HG02571 (cell line): ENCODE results near the gene GPS1.

Experiments
- ATAC-seq: cut with Tn5 transposase; IDR thresholded peaks from one replicate; pipeline ENCODE4 v1.9.1; 2021; ENCODE audit warnings: mild to moderate bottlenecking, moderate library complexity; ENCODE audit not compliant: unreplicated experiment

Gene GPS1

DNA sequence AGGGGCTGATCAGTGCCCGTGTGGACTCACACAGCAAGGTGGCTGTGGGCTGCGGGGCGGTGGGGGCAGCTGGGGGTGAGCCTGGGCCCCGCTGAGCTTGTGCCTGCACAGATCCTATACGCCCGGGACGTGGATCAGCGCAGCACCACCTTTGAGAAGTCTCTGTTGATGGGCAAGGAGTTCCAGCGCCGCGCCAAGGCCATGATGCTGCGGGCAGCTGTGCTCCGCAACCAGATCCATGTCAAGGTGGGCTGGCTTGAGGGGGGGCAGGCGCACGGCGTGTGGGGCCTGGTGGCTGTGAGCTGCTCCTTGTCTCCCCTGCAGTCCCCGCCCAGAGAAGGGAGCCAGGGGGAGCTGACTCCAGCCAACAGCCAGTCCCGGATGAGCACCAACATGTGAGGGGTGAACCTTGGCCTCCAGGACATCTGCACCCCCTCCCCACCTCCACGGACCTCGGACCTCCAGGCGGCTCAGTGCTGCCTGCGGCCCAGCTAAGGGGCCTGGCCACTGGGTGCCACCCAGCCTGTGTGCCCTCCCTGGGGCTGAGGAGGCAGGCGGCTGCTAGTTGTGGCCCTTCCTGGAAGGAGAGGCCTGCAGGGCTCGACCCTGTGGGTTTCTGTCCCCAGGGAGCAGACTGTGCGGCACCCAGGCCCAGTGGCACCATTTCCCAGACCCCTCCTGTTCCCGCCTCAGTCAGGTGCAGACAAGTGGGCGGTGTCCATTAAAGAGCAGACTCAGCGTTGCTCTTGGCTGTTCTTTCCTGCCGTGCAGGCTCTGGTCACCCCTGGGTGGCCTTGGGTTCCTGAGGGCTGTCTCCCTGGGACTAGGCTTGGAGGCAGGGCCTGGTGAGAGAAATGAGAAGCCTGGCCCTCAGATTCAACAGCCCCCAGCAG is 5.3 kb downstream of the GPS1 start:
- no peak for ATAC-seq

DNA sequence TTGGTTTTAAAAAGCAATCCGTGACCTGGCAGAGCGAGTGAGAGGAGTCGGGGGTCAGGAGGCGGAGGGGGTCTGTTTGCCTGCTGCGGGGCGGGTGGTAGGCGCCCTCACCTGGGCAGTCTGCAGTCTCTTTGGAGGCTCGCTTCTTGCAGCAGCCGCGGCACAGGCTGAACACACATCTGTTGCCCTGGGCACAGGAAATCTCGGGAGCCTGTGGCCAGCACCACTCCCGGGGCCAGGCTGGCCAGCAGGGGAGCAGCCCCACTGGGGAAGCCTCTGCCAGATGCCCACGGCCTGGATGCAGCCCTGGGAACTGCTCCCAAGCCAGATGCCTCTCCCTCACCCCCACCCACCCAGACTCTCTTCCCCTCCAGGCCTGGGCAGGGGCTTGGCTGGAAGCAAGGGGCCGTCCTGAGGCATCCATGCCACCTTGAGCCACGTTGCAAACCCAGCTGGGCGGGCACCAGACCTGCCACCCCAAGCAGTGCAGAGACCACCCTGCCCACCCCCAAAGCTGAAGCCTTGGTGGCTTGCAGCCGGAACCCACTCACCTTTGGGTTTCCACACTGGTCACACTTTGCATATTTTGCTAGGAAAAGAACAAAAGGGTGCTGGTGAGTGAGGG is 6.6 kb downstream of the GPS1 start:
- ATAC-seq = no peak

DNA sequence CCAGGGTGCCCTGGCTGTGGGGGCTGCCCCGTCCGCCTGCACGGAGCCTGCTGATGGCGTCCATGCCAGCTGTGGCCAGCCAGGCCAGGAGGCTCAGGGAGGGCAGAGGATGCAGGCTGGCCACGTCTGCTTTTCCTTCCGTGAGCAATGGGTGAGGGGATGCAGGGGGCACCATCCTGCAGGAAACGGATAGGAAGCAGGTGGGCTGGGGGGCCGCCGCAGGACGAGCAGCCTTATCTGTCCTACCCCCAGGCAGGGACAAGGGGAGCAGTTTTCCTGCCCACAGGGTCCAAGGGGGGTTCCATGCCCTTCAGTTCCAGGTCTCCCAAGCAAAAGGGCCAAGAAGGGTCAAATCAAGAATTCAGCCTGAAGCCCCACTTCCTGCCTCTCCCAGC is 7.2 kb downstream of the GPS1 start:
- ATAC-seq = no peak

DNA sequence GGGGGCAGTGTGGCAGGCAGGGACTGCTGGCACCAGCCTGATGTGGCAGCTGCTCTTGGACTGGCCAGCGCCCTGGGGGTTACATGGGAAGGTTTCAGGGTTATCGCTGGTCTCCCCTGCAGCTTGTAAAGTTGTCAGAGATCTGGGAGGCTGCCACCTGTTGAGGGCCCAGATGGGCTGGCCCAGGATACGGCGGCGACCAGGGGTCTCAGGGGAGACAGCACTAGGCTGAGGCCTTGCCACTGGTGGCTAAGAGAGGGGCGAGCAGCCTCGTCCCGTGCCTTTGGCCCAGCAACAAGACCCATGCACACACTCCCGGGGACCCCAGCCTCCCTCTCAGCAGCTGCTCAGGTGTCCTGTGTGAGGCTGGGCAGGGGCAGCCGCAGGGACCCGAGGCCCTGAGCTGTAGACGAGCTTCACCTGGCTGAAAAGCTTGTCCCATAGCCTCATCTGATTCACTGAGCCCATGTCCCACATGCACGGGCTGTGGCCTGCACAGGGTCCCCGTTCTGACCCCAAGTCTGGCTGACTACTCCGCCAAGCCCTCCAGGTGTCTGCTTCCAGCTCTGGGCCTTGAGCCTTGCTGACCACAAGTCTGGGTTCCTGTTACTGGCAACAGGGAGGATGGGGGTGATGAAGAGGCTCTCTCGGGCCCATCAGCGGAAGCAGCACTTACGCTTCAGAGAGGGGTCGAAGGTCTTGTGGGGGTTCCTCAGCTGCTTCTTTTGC is 7.7 kb downstream of the GPS1 start:
- ATAC-seq = no peak

DNA sequence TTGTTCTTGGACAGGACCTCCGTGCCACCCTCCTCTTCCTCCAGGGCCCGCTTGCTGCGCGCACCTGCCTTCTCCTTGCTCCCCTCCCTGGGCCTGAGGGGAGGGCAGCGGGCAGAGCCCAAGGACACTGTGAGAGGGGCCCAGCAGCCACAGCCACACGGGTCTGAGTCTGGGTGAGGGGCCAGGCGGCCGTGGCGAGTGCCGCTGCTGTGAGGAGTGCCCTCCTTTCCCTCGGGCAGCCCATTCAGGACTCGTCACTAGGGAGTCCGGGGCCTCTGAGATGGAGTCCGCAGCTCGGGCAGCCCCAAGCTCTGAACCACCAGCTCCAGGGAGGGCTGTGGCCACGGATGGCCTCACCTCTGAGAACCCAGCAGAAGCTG is 8.3 kb downstream of the GPS1 start:
- no peak for ATAC-seq

DNA sequence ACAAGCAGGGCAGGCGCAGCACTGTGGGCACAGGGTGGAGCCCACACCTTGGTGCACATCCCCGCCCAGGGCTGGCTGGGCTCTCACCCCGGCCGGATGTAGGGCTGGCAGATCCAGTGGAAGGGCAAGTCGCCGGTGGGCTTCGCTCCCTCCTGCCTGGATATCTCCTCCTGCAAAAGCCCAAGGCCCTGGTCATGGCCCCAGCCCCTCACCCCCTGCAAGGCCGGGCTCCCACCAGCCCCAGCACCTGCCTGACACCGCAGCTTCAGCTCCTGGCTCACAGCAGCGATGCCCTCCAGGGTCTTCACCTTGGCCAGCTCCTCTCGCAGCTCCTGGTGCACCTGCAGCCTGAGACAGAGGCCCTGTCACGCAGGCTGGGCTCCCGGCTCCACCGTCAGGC is 8.9 kb downstream of the GPS1 start:
- ATAC-seq = no peak

DNA sequence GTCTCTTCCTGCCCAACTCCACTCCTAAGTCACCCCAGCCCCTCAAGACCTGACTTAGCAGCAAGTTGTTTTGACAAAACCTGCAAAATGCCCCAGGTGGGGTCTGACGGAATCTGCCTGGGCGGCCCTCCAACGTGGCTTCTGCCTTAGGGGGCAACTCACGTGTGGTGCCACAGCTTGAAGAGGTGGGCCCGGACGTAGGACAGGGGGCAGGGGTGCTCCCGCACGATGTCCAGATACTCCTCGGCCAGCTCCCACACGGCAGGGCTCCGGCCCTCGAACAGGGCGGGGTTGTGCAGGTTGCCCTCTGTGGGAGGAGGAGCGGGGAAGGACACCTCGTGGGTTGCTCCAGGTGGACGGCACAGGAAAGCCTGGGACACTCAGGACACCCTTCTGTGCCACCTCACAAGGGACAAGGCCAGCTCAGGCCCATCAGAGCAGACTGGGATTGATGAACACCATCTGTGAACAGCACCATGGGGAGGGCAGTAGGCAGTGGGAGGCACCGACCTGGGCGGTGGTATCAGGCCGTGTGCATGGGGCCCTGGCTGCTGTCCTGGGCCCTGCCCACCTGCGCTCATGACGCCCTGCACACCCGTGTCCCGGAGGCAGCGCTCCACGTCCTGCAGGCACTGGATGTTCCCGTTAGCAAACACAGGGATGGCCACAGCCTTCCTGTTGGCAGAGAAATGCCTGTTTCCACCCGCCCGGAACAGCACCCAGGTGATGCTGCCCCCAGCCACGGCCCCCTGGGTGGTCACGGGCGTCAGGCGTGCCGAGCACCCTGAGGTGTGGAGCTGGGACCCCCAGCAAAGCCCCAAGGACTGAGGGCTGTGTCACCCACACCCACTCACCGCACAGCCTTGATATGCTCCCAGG is 9.6 kb downstream of the GPS1 start:
- ATAC-seq = no peak

DNA sequence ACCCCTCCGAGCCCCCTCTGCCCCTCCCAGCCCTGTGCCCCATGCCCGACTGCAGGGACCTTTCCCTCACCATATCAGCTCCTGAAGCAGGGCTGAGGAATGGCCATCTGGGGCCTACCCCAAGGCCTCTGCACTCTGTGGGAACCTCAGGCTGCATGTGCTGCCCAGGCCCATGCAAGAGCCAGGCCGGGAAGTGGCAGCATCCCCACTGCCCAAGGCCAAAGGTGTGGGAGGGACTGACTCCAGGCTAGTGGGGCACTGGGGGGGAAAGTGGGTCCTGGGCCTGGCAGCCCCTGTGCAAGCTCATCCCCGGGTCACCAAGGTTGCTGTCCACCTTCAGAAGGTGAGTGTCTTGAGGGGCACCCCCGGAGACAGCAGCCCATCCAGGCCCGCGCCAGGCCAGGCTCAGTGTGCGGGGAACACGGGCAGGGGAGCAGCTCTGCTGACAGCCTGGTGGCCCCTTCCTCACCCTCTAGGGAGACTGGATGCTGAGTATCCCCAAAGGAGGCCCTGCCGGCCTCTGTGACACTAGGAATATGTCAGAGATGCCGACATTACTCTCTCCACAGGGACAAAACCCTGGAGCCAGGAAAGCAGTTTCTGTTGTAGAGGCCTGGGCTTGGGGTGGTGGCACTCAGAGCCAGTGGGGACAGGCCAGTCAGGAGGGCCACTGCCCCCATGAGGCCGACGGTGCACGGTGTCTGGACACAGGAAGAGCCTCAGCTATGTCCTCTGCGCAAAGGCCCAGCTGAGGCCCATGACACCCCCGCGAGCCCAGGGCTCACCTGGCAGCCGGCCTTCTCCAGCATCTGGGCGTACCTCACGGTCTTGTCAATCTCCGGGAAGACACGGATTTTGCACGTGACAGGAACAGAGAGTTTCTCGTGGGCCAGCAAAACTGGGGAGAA is 10.6 kb downstream of the GPS1 start:
- no peak for ATAC-seq

DNA sequence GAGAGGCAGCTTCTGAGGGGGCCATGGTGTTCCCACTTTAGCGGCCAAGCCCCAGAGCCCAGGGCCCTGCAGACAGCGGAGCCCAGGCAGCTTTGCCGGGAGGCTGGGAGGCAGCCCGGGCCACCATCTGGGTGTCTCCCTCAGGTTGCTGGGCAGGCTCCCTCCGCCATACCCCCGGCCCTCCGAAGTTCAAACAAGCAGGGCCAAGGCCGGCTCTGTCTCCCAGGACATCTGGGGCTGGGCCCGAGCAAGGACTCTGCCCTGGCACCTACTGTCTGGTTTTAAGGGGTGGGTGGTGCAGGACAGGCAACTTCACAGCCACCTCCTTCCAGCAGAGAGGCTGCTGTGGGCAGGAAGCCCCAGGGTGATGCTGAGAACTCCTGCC is 11.3 kb downstream of the GPS1 start:
- ATAC-seq = no peak

DNA sequence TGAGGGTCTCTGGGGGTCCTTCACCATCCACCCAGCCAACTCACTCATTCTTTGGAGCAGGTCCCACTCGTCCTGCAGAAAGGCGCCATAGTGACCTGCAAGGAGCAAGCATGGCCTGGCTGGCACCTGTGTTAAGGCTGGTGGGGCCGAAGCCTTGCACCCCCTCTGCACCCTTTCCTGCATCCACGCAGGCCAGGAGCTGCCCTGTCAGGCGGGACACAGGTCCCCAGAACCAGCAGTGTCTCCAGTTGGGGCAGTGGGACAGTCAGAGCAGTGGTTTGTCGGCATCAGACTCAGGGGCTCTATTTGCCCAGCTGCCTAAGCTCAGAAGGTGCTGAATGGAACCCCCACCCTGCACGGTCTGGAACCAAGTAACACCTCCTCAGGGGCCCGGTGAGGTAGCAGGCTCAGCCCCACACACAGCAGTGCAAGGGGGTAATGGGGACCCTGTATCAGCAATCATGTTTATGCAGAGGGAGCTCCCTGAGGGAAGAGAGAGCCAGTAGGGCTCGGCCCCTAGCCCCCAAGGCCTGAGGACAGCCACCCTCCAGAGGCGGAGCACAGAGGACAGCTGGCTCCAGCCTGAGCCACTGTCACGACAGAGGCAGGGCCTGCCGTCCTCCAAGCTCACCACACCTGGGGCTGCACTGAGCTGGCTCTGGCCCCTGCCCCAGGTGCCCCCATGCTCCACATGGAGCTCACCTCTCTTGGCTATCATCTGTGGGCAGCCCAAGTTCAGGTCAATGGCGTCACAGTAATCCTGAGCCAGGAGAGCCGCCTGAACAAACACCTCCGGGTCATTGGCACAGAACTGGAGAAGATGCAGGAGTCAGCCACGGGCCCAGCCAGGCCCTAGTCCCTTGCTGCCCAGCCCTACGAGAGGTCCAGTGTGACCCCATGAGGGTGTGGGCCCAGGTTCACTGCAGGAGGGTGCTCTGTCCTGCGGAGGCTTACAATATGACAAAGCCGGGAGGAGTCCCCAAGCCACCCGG is 12.0 kb downstream of the GPS1 start:
- no peak for ATAC-seq

DNA sequence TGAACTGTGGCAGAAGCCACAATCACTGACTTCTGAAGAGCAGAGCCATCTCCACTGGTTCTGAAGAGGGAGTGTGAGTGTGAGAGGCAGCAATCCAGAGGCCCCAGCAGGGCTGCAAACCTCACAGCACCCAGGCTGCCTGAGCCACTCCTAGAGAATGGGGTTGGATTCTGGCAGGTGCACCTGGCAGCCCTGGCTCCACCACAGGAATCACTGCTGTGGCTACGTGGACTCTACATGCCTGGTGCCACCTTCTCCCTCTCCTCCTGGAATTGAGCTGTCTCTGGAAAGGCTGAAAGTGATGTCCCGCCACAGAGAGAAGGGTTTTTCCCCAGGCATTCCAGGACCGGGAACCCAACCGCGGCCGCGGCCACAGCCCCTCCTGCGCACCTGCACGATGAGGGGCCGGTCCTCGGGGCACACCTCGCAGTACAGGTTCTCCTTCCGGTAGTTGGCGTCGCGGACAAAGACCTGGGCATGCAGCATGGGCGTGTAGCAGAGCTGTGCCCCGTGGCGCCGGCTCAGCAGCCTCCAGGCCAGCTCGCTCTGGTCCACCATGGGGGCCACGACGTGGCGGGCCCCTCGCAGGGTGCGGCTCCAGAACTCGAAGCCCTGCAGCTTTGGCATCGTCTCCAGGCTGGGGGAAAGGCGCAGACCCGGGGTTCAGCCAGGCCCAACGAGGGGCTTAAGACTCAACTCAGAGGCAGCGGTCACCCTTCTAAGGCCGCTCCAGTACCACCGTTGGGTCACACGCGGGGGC is 12.9 kb downstream of the GPS1 start:
- ATAC-seq = no peak

DNA sequence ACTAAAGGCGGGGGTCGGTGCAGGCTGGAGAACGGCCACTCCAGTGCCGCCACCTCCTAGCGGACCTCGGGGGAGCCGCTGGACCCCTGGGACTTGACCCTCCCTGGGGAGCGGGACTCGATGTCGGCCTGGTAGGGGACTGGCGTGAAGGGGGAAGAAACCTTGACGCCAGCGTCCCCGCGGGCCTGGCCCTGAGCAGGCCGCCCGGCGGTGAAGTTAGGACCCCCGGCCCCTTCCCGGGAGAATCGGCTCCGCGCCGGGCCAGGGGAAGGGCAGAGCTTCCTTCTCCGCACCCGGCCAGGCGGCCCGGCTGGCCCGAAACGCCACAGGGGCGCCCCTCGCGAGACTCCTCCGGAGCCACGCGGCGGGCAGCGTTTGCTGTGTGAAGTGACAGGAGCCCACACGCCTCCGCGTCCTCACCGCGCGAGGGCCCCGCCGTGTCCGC is 13.5 kb downstream of the GPS1 start:
- ATAC-seq = no peak

DNA sequence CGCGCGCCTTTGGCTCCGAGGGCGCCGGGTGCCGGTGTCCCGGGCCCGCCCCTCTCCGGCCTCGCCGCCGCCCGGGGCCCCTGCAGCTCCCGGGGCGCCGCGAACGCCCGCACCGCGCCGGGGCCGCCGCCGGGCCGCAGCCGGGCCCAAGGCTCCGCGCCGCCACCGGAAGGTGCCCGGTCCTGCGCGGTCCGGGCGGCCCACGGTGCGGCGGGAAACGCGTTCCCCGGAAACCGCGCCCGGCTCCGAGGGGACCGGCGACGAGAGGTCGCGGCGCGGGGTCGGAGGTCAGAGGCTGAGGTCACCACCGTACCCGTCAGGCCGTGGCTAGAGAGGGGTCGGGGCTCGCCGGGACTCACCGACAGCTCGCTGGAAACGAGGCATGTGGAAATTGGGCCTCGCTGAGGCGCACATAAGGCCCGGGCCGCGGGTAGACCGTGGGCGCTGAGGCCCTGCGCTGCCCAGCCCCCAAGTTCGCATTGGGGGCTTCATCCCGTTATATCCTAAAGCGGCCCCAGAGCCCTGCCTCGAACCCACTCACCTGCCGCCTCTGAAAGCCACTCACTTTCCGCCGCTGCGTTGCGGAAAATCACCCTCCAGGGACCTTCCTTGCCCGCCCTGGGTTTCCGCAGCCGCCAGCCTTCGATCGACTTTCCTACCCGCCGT is 14.1 kb downstream of the GPS1 start, which contains the start of gene DUS1L:
Gene DUS1L (minus strand): TSS at position 167 of the 666 bp plus-strand sequence. CDS start 745 bp downstream, outside the sequence.
- ATAC-seq = peak; percentile 49

DNA sequence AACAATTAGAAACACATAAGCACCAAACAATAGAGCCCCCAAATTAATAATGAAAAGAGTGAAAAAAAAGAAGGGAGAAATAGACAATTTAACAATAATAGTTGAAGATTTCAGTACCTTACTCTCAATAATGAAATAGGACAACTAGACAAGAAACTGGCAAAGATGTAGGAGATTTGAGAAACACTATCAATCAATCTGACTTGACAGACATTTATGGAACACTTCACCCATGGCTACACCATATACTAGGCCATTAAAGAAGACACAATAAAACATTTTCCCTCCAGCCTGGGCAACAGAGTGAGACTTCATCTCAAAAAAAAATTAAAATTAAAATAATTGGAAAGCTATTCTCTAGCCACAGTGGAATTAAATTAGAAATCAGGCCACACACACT is 18.9 kb downstream of the GPS1 start:
- no peak for ATAC-seq

DNA sequence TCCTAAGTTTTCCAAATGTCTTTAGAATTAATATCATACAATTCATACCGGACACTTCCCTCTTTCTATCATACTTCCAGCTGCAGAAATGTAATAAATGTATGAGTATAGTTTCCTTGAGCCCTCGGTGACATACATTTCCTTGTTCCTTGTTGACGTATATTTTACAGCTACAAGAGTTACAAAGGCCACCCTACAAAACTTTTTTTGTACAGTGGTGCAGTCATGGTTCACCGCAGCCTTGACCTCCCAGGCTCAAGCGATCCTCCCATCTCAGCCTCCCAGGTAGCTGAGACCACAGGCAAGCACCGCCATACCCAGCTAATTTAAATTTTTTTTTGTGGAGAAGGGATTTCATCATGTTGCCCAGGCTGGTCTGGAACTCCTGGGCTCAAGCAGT is 21.1 kb downstream of the GPS1 start:
- ATAC-seq = no peak

DNA sequence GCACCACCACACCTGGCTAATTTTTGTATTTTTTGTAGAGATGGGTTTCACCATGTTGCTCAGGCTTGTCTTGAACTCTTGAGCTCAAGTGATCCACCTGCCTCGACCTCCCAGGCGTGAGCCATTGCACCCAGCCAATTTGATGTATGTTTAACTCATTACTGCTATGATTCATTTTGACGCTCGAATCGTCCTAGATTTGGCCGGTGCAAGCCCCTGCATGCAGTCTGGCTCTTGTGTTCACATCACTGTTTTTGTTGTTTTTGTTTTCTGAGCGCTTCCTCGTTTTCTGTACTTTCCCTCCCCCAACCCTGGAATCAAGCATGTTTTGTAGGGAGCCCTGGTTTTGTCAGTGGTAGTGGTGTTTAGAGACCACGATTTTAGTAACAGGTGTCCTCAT is 21.7 kb downstream of the GPS1 start:
- no peak for ATAC-seq
